A673 (cell line): Measurements from ENCODE around the gene PRKCSH.

ENCODE experiments used
- CTCF ChIP-seq: fragments of 300-800, 200-600 bp; sonication (generic); conservative IDR thresholded peaks from 2 replicates; pipeline ENCODE4 v1.5.1; 2017; ENCODE audit warnings: low read depth, mild to moderate bottlenecking, antibody characterized with exemption, low read length, moderate library complexity, mixed read lengths
- EZH2 ChIP-seq: fragments of 200-600 bp; sonication (generic); IDR thresholded peaks from 2 replicates; pipeline ENCODE4 v1.6.1; 2017; ENCODE audit warnings: borderline replicate concordance, low read depth, mild to moderate bottlenecking, mixed read lengths, antibody characterized with exemption, low read length; ENCODE audit not compliant: poor library complexity, severe bottlenecking

GRCh38 chr19:11426656-11427055, 8.8 kb upstream of the PRKCSH start:
- no peak for TF ChIP-seq CTCF
- TF ChIP-seq EZH2, result no peak
